ENCODE results near the gene FCGR2B.
"Not testable (repeated sequence)": the region's sequence is repeated elsewhere in the genome, so short reads cannot be mapped to it uniquely, and the experiment has no call there.

The FCGR2B gene

DNA sequence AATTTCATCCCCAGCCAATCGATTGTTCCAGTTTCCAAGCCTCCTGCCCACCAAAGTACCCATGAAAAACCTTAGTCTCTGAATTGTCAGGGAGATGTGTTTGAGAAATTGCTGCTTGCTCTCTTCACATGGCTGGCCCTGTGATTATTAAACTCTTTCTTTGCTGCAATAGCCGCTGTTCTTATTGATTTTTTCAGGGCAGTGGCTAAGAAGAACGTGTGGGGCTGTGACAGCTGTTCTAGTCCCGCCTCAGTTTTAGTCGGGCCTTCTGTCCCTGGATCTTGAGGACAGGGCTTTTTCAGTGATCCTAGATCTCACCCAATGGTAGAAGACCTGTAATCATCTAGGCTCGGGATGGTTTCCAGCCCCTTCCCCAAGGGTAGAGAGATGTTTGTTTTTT lies 9.0 kb upstream of the FCGR2B start:
- not testable (repeated sequence) for H3K9ac ChIP-seq (ENCODE audit: insufficient read length, low read depth); H3K4me3 ChIP-seq (ENCODE audit: insufficient read length, low read depth); H3K27me3 ChIP-seq (ENCODE audit: insufficient read depth, insufficient read length); DNase-seq (ENCODE audit: low read depth, low spot score); H3K9me3 ChIP-seq (ENCODE audit: insufficient read depth, low read length); H3K36me3 ChIP-seq (ENCODE audit: insufficient read depth, insufficient read length, low read length); H3K4me1 ChIP-seq (ENCODE audit: insufficient read depth, insufficient read length)

DNA sequence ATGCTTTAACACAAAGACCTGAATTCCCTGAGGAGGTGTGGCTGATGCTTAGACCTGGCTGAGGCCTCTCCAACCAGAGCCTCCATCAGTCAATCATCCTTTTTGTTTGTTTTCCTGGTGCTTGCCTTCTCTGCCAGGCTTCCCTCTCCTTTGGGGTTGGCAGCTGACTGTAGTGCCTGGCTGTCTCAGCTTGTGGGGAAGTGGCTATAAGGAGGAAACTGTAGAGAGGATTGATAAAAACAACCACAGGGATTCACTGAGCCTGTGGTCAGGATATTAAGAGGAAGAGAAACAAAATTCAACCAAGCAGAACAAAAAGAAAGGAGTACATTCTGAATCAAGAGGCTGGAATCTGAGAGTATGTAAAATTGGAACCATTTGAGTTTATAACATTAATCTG lies 4.4 kb upstream of the FCGR2B start:
- H3K36me3 ChIP-seq (ENCODE audit: insufficient read depth, insufficient read length, low read length); H3K4me3 ChIP-seq (ENCODE audit: insufficient read length, low read depth); H3K4me1 ChIP-seq (ENCODE audit: insufficient read depth, insufficient read length); DNase-seq (ENCODE audit: low read depth, low spot score); H3K27me3 ChIP-seq (ENCODE audit: insufficient read depth, insufficient read length); H3K9me3 ChIP-seq (ENCODE audit: insufficient read depth, low read length); H3K9ac ChIP-seq (ENCODE audit: insufficient read length, low read depth): not testable (repeated sequence)

DNA sequence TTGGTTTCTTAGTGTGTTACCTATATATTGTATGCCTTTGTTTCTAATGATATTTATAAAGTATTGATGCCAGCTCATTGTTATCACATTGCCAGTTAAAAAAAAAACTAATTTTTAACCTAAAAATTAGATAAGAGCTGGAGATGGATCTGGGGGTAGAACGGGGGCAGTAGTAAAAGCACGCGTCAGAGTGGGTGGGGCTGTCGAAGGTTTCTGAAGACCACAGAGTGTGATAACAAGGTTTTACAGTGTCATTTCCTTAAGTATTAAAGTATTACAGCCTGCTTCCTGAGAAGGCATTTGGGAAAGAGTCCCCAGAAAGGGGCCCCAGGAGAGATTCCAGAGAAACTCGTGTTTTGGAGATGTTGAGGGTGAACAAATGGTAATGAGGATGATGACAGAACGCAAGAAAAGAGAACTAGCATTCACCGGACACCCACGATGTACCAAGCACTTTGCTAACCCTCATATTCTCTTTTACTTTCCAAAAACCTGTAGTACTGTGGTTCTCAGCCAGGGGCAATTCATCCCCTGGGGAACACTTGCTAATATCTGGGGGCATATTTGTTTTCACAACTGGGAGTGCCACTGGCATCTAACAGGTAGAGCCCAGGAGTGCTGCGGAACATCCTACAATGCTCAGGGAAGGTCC lies 1.2 kb upstream of the FCGR2B start:
- H3K9ac ChIP-seq (ENCODE audit: insufficient read length, low read depth); H3K36me3 ChIP-seq (ENCODE audit: insufficient read depth, insufficient read length, low read length); H3K4me1 ChIP-seq (ENCODE audit: insufficient read depth, insufficient read length); DNase-seq (ENCODE audit: low read depth, low spot score); H3K27me3 ChIP-seq (ENCODE audit: insufficient read depth, insufficient read length); H3K4me3 ChIP-seq (ENCODE audit: insufficient read length, low read depth); H3K9me3 ChIP-seq (ENCODE audit: insufficient read depth, low read length): not testable (repeated sequence)

DNA sequence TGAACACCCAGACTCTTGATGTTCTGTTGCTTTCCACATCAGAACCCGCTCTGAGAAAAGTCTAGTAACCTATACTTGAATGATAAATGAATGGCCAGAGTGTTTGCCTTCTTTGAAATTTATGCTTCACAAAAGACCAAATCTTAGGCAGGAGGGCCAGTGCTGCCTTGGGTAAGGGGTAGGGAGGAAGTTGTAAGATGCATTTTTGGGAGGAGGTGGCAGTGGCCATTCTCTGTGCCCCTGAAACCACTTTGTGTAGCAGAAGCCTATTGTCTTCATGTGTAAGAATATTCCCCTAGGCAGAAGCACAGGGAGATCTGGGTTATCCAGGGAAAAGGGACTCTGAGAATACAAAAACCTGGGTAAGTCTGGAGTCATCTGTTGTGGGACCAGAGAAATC lies 626 bp downstream of the FCGR2B start:
- H3K4me1 ChIP-seq (ENCODE audit: insufficient read depth, insufficient read length); H3K36me3 ChIP-seq (ENCODE audit: insufficient read depth, insufficient read length, low read length); H3K27me3 ChIP-seq (ENCODE audit: insufficient read depth, insufficient read length); DNase-seq (ENCODE audit: low read depth, low spot score); H3K9me3 ChIP-seq (ENCODE audit: insufficient read depth, low read length); H3K9ac ChIP-seq (ENCODE audit: insufficient read length, low read depth); H3K4me3 ChIP-seq (ENCODE audit: insufficient read length, low read depth): not testable (repeated sequence)

DNA sequence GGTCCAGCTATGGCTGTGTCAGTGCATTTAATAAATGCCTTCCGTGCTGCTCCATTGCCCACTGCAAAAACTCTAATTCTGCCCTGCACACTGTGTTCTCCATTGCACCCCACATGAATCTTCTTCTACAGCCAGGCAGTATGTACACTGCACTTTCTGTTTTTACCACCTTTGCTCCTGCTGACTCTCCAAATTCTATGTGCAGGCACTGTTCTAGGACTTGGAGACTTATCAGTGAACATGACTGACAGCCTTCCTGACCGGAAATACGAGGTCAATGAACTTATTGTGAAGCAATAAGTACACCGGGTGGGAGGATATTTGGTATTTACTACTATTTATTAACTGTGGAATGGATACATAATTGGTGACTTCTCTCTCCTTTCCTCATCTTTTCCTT lies 1.7 kb downstream of the FCGR2B start:
- not testable (repeated sequence) for H3K4me3 ChIP-seq (ENCODE audit: insufficient read length, low read depth); DNase-seq (ENCODE audit: low read depth, low spot score)

DNA sequence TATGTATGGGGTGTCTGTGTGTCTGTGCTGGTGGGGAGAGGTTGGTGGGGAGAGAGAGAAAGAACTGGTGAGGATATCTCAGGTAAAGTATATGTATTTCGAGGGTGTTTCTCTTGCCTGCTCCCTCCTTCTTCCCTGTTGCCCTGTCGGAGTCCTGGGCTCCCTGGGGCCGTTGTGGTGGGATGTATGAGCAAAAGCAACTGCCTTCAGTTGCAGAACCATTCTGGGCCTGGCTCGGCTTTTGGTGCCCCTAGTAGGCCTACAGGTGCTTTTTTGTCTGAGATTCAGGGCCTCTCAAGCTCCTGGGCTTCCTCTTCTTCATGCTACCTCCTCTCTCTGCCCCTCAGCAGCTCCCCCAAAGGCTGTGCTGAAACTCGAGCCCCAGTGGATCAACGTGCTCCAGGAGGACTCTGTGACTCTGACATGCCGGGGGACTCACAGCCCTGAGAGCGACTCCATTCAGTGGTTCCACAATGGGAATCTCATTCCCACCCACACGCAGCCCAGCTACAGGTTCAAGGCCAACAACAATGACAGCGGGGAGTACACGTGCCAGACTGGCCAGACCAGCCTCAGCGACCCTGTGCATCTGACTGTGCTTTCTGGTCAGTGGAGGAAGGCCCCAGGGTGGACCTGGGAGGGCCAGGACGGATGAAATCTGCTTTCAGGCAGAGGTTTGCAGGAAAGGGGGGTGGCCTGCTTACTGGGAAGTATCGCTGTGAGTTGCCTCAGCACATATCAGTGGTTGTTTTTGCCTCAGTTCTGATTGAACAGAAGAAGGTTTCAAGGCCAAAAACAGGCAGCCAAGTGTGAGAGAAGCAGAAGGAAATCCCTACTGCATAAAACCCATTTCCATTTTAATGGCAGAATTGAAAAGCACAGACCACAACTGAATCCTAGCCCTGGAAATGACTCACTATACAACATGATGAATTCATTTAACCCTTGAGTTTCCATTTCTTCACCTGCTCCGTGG lies 8.4 kb downstream of the FCGR2B start:
- not testable (repeated sequence) for H3K9me3 ChIP-seq (ENCODE audit: insufficient read depth, low read length); H3K9ac ChIP-seq (ENCODE audit: insufficient read length, low read depth); H3K4me3 ChIP-seq (ENCODE audit: insufficient read length, low read depth); H3K36me3 ChIP-seq (ENCODE audit: insufficient read depth, insufficient read length, low read length); H3K4me1 ChIP-seq (ENCODE audit: insufficient read depth, insufficient read length); H3K27me3 ChIP-seq (ENCODE audit: insufficient read depth, insufficient read length); DNase-seq (ENCODE audit: low read depth, low spot score)

More for the DNA sequence above, 1.7 kb downstream of the FCGR2B start:
- H3K4me1 ChIP-seq (ENCODE audit: insufficient read depth, insufficient read length); H3K9me3 ChIP-seq (ENCODE audit: insufficient read depth, low read length); H3K9ac ChIP-seq (ENCODE audit: insufficient read length, low read depth); H3K27me3 ChIP-seq (ENCODE audit: insufficient read depth, insufficient read length); H3K36me3 ChIP-seq (ENCODE audit: insufficient read depth, insufficient read length, low read length): not testable (repeated sequence)

DNA sequence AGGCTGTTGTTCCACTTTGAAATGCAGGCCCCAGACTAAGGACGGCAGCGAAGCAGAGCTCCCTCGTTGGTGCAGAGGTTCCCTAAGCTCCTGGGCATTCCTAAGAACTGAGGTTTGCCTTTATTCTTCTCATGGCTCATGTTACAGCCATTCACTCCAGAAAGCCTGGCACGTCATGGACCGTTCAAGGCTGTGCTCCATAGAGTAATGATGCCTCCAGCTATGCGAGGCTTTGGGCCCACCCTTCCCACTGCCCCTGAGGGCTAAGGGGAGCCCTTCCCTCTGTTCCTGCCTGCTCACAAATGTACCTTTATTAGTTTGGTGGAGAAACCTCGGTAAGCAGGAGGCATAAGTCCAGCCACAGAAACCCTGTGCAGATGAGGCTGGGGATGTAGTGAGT lies 10.5 kb downstream of the FCGR2B start:
- H3K4me1 ChIP-seq (ENCODE audit: insufficient read depth, insufficient read length); DNase-seq (ENCODE audit: low read depth, low spot score); H3K4me3 ChIP-seq (ENCODE audit: insufficient read length, low read depth); H3K9me3 ChIP-seq (ENCODE audit: insufficient read depth, low read length); H3K36me3 ChIP-seq (ENCODE audit: insufficient read depth, insufficient read length, low read length); H3K9ac ChIP-seq (ENCODE audit: insufficient read length, low read depth); H3K27me3 ChIP-seq (ENCODE audit: insufficient read depth, insufficient read length): not testable (repeated sequence)

DNA sequence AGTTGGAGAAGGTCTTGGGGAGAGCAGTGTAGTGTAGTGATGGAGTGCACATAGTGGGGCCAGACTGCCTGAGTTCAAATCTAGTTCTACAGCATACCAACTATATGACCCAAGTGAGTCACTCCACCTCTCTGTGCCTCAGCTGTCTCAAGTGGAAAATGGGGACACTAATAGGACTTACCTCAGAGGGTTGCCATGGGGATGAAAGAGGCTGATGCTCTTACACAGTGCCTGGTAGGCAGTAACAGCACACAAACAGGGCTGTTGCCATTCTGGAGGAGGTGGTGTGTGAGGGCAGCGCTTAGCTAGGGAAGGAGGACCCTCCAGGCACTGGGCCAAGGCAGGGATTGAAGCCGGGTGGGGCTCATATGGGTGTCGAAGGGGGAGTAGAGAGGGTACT lies 11.5 kb downstream of the FCGR2B start:
- not testable (repeated sequence) for H3K9me3 ChIP-seq (ENCODE audit: insufficient read depth, low read length); H3K4me3 ChIP-seq (ENCODE audit: insufficient read length, low read depth); H3K4me1 ChIP-seq (ENCODE audit: insufficient read depth, insufficient read length); DNase-seq (ENCODE audit: low read depth, low spot score); H3K27me3 ChIP-seq (ENCODE audit: insufficient read depth, insufficient read length); H3K9ac ChIP-seq (ENCODE audit: insufficient read length, low read depth); H3K36me3 ChIP-seq (ENCODE audit: insufficient read depth, insufficient read length, low read length)

DNA sequence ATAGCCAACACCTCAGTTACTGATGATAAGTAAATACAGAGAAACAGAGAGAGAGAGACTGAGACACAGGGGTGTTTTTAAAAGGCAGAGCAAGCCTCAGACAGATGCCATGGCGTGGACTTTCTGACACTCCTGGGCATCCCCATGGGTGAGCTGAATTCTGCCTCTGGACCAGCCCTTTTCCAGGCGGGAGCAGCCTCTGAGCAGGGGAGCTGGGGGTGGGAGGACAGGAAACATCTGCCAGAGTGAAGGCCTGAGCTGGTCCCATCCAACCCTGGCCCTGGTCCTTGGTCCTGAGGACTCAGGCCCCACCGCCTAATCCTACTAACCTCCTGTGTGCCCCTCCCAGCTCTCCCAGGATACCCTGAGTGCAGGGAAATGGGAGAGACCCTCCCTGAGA lies 12.0 kb downstream of the FCGR2B start:
- H3K9me3 ChIP-seq (ENCODE audit: insufficient read depth, low read length); H3K27me3 ChIP-seq (ENCODE audit: insufficient read depth, insufficient read length); H3K36me3 ChIP-seq (ENCODE audit: insufficient read depth, insufficient read length, low read length); H3K4me1 ChIP-seq (ENCODE audit: insufficient read depth, insufficient read length); H3K9ac ChIP-seq (ENCODE audit: insufficient read length, low read depth); H3K4me3 ChIP-seq (ENCODE audit: insufficient read length, low read depth); DNase-seq (ENCODE audit: low read depth, low spot score): not testable (repeated sequence)

Data from NT2/D1 (cell line).